Measurements from ENCODE around the gene PIGN. TPM values are rescaled to one million over a fixed set of nuclear protein-coding genes. Genes with fewer than 3 reads are reported as not detected.

Gene PIGN
- total and polyA plus RNA-seq, 2 of the 8 experiments (the other 6 are each of a cell fraction or from before 2014, with no cell fraction given), result 20.9 to 26.3 TPM

- H3K27me3 ChIP-seq (replicated peaks in 1 of 4; ENCODE audit: control insufficient read depth in 3 of 4, extremely low read depth in 1 of 4, insufficient read depth in 3 of 4, low read length in 3 of 4), result no peaks in the 10 kb centered on the region
- H3K9ac ChIP-seq (replicated peaks in 1 of 4; ENCODE audit: extremely low read depth in 1 of 4, low read depth in 3 of 4, low read length in 3 of 4), result no peak overlapping the region
- H3K23ac ChIP-seq (ENCODE audit: insufficient read length), result no peak overlapping the region
- no peak overlapping the region for H4K91ac ChIP-seq (replicated peaks; ENCODE audit: insufficient read length, low read length)
- no peaks in the 10 kb centered on the region for H3K79me2 ChIP-seq (ENCODE audit: control insufficient read depth in 1 of 2, insufficient read depth in 2 of 2, low read length in 2 of 2)
- H3K14ac ChIP-seq (ENCODE audit: insufficient read length), result no peak overlapping the region
- H2BK5ac ChIP-seq (ENCODE audit: low read depth, low read length), result no peak overlapping the region
- no peak overlapping the region for H2AFZ ChIP-seq (ENCODE audit: low read length)
- H3K27ac ChIP-seq (ENCODE audit: low read depth, low read length), result no peak overlapping the region
- no peak overlapping the region for H3K56ac ChIP-seq (replicated peaks; ENCODE audit: insufficient read length, low read depth, low read length)
- no peak overlapping the region for H2AK5ac ChIP-seq (ENCODE audit: low read depth, low read length)
- POLR2A ChIA-PET (ENCODE audit: partially characterized antibody), result no interaction called here
- no peaks in the 10 kb centered on the region for H4K20me1 ChIP-seq (replicated peaks in 1 of 2; ENCODE audit: control insufficient read depth in 1 of 2, insufficient read depth in 2 of 2, low read length in 2 of 2)
- DNase-seq (ENCODE audit: low read depth in 1 of 2, low spot score in 2 of 2) (no peak), FAIRE-seq (no peak)
- H3K36me3 ChIP-seq (ENCODE audit: control insufficient read depth in 2 of 4, insufficient read depth in 4 of 4, low read length in 3 of 4), result no peaks in the 10 kb centered on the region
- no peak overlapping the region for H3K18ac ChIP-seq (ENCODE audit: extremely low read depth, low read length)
- H3K4ac ChIP-seq (replicated peaks; ENCODE audit: insufficient read length, low read depth, low read length), result no peak overlapping the region
- no peak overlapping the region for H4K5ac ChIP-seq (ENCODE audit: insufficient read length, low read depth, low read length)
- H2BK12ac ChIP-seq (ENCODE audit: low read depth, low read length), result no peak overlapping the region
- no peak overlapping the region for H2BK20ac ChIP-seq (ENCODE audit: low read length)
- 82 to 100% methylated on average over 2 to 5 of the region's 5 CpGs for WGBS, 2 experiments (ENCODE audit: extremely low coverage in 1 of 2, insufficient coverage in 1 of 2, insufficient read length in 1 of 2, insufficient replicate concordance in 2 of 2, low coverage in 1 of 2, low lambda C conversion rate in 2 of 2, missing lambda C conversion rate in 1 of 2)
- H3K4me2 ChIP-seq (ENCODE audit: insufficient read depth in 1 of 2, low read depth in 2 of 2, low read length in 2 of 2), result no peak overlapping the region
- H3K79me1 ChIP-seq (ENCODE audit: low read depth, low read length), result no peaks in the 10 kb centered on the region
- TF ChIP-seq TEAD4 (IDR thresholded peaks at IDR 0.05; ENCODE audit: low read depth, low read length) (no peak), RBBP5 (IDR thresholded peaks at IDR 0.05; ENCODE audit: borderline replicate concordance, low read depth, low read length) (no peak), ASH2L (IDR thresholded peaks at IDR 0.05; ENCODE audit: low read length) (no peak), TAF1 (IDR thresholded peaks at IDR 0.05; ENCODE audit: low read depth, low read length) (no peak), NANOG (IDR thresholded peaks at IDR 0.05; ENCODE audit: insufficient read depth, low read depth, low read length, poor library complexity, severe bottlenecking) (no peak), GTF2F1 (IDR thresholded peaks at IDR 0.05; ENCODE audit: borderline replicate concordance, low read depth, low read length) (no peak), CBX5 (IDR thresholded peaks at IDR 0.05; ENCODE audit: low read depth, low read length) (no peak)
- no peak overlapping the region for H2BK15ac ChIP-seq (ENCODE audit: low read length)
- no peaks in the 10 kb centered on the region for H3K9me3 ChIP-seq (ENCODE audit: insufficient read depth in 2 of 2, low read depth in 1 of 2, low read length in 1 of 2)
- H3K4me3 ChIP-seq (ENCODE audit: extremely low read depth in 1 of 4, insufficient read depth in 2 of 4, low read depth in 3 of 4, low read length in 4 of 4), result no peak overlapping the region
- no peaks in the 10 kb centered on the region for H3K4me1 ChIP-seq (replicated peaks in 1 of 4; ENCODE audit: control insufficient read depth in 3 of 4, insufficient read depth in 4 of 4, low read length in 3 of 4)
- H3K23me2 ChIP-seq (ENCODE audit: low read depth, low read length), result no peaks in the 10 kb centered on the region
- no peak overlapping the region for H2BK120ac ChIP-seq (replicated peaks; ENCODE audit: low read depth, low read length)
- CTCF ChIA-PET (ENCODE audit: partially characterized antibody), result no interaction called here
- no peak overlapping the region for H4K8ac ChIP-seq (ENCODE audit: extremely low read depth, insufficient read depth, low read length)
These were observed 95.3 kb downstream of the PIGN start for GRCh38 chr18:62091487-62092120.

Measured in H1 (cell line).